ENCODE data around the gene RNFT2. TPM values are rescaled to one million over a fixed set of nuclear protein-coding genes. Genes with fewer than 3 reads are reported as not detected.
A peak's percentile ranks its signal among the peaks of the same experiment; 100 is the strongest.

The RNFT2 gene
- total RNA-seq, 4 donors from 2014 or later = 0.31 to 0.54 TPM; not detected in 2

GRCh38 chr12:116878567-116879508 is 140.7 kb downstream of the RNFT2 start:
- Histone ChIP-seq H3K27me3 (peaks cover 100% of the 10 kb centered on the region), H3K4me3 (peak overlapping the region in 1 of 2 donors; percentile 29), H3K27ac (no peak overlapping the region), H3K9me3 (peaks cover 0 to 13% (median 0%) of the 10 kb centered on the region in 3 donors), H3K4me1 (peaks cover 0 to 45% (median 23%) of the 10 kb centered on the region in 3 donors), H3K36me3 (no peaks in the 10 kb centered on the region)
- WGBS, 2 donors (ENCODE audit: low coverage in 1 of 2) = 0 to 7% methylated on average over 20 to 30 of the region's 55 CpGs
- ATAC-seq = no peak
- TF ChIP-seq POLR2A (IDR thresholded peaks at IDR 0.05) (no peak), CTCF (IDR thresholded peaks at IDR 0.05) (no peak), EP300 (IDR thresholded peaks at IDR 0.05) (no peak), POLR2AphosphoS5 (IDR thresholded peaks at IDR 0.05) (no peak)

- H3K27me3 ChIP-seq = peaks cover 100% of the 10 kb centered on the region
- ATAC-seq = no peak
- peak overlapping the region in 1 of 2 donors; percentile 29 for H3K4me3 ChIP-seq
Observed at GRCh38 chr12:116879509-116880212, 141.5 kb downstream of the RNFT2 start.

GRCh38 chr12:116880213-116880816 is 142.2 kb downstream of the RNFT2 start:
- H3K36me3 ChIP-seq = no peaks in the 10 kb centered on the region
- WGBS, 2 donors (ENCODE audit: low coverage in 1 of 2) = 2 to 3% methylated on average over 10 to 14 of the region's 21 CpGs
- H3K27me3 ChIP-seq = peaks cover 97% of the 10 kb centered on the region
- H3K4me1 ChIP-seq = peaks cover 0 to 45% (median 23%) of the 10 kb centered on the region in 3 donors
- H3K27ac ChIP-seq = no peak overlapping the region
- H3K9me3 ChIP-seq = no peaks in the 10 kb centered on the region
- peak overlapping the region in 1 of 2 donors; percentile 49 for H3K4me3 ChIP-seq
- no peak for ATAC-seq
- no peak for TF ChIP-seq EP300 (IDR thresholded peaks at IDR 0.05)
- no peak for TF ChIP-seq CTCF (IDR thresholded peaks at IDR 0.05)
- no peak for TF ChIP-seq POLR2AphosphoS5 (IDR thresholded peaks at IDR 0.05)
- no peak for TF ChIP-seq POLR2A (IDR thresholded peaks at IDR 0.05)

More at GRCh38 chr12:116879509-116880212, 141.5 kb downstream of the RNFT2 start:
- no peak for TF ChIP-seq EP300 (IDR thresholded peaks at IDR 0.05)
- TF ChIP-seq POLR2AphosphoS5 (IDR thresholded peaks at IDR 0.05) = no peak
- no peak for TF ChIP-seq POLR2A (IDR thresholded peaks at IDR 0.05)
- TF ChIP-seq CTCF (IDR thresholded peaks at IDR 0.05) = no peak
- Histone ChIP-seq H3K4me1 (peaks cover 0 to 45% (median 23%) of the 10 kb centered on the region in 3 donors), H3K27ac (no peak overlapping the region), H3K36me3 (no peaks in the 10 kb centered on the region), H3K9me3 (peaks cover 0 to 5% (median 0%) of the 10 kb centered on the region in 3 donors)
- WGBS, 2 donors (ENCODE audit: low coverage in 1 of 2) = 20% methylated on average over 4 of the region's 52 CpGs; no CpG with 5 or more reads in 1 of the 2 donors

GRCh38 chr12:116880817-116881324 is 142.8 kb downstream of the RNFT2 start:
- peaks cover 95% of the 10 kb centered on the region for H3K27me3 ChIP-seq
- WGBS, 2 donors (ENCODE audit: low coverage in 1 of 2) = 3 to 17% methylated on average over 1 to 14 of the region's 65 CpGs
- H3K4me1 ChIP-seq = peaks cover 0 to 45% (median 23%) of the 10 kb centered on the region in 3 donors
- ATAC-seq = peak; percentile 58
- TF ChIP-seq CTCF (IDR thresholded peaks at IDR 0.05) (peak in 2 of 4 experiments; percentile 5 to 26), EP300 (IDR thresholded peaks at IDR 0.05) (no peak), POLR2A (IDR thresholded peaks at IDR 0.05) (no peak), POLR2AphosphoS5 (IDR thresholded peaks at IDR 0.05) (no peak)
- no peak overlapping the region for H3K27ac ChIP-seq
- H3K4me3 ChIP-seq = peak overlapping the region in 1 of 2 donors; percentile 49
- no peaks in the 10 kb centered on the region for H3K36me3 ChIP-seq
- no peaks in the 10 kb centered on the region for H3K9me3 ChIP-seq

Data from gastroesophageal sphincter (tissue), 4 donors.